NT2/D1 (cell line): Measurements from ENCODE around the gene S100A14.

ENCODE experiments used
- DNase-seq: peaks from one replicate; pipeline ENCODE4 v3.0.0-alpha.2; 2011; ENCODE audit warnings: low read depth, low spot score
- H3K27me3 ChIP-seq: 2 replicates; pipeline ENCODE4 v1.6.0; 2011; ENCODE audit warnings: mild to moderate bottlenecking; ENCODE audit not compliant: insufficient read length, insufficient read depth
- H3K36me3 ChIP-seq: 2 replicates; pipeline ENCODE4 v1.6.1; 2011; ENCODE audit warnings: mild to moderate bottlenecking, low read length, mixed read lengths; ENCODE audit not compliant: insufficient read depth, insufficient read length
- H3K4me1 ChIP-seq: 2 replicates; pipeline ENCODE4 v1.5.1; 2011; ENCODE audit not compliant: insufficient read depth, insufficient read length
- H3K4me3 ChIP-seq: 2 replicates; pipeline ENCODE4 v1.5.1; 2011; ENCODE audit warnings: low read depth; ENCODE audit not compliant: insufficient read length
- H3K9ac ChIP-seq: 2 replicates; pipeline ENCODE4 v1.6.0; 2011; ENCODE audit warnings: low read depth; ENCODE audit not compliant: insufficient read length
- H3K9me3 ChIP-seq: 2 replicates; pipeline ENCODE4 v1.5.1; 2011; ENCODE audit warnings: mild to moderate bottlenecking, low read length; ENCODE audit not compliant: insufficient read depth
- SUZ12 ChIP-seq: IDR thresholded peaks from 2 replicates; pipeline ENCODE4 v1.6.1; 2011; ENCODE audit not compliant: insufficient read length, insufficient read depth; ENCODE audit errors: extremely low read depth
- YY1 ChIP-seq: IDR thresholded peaks from 2 replicates; pipeline ENCODE4 v1.6.1; 2011; ENCODE audit not compliant: insufficient read length, insufficient read depth
- ZNF274 ChIP-seq: IDR thresholded peaks from 2 replicates; pipeline ENCODE4 v1.6.1; 2011; ENCODE audit warnings: mild to moderate bottlenecking, low read depth, low read length

S100A14 gene

DNA sequence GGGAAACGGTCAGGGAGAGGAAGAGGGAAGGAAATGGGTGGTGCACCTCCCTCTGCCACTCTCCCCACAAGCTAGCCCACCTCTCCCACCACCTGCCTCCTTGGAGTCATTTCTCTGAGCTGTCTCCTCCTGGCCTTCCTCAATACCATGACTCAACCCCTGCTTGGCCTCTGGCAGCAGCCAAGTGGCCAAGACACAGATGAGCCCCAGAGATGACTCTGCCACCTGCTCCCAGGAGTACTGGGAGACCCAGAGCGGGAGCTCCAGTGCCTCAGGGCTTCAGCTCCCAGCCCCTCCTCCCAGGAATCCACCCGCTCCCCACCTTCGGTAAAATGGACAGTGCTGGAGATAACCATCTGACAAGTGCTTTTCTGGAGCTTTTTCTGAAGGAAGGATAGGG lies 5.8 kb downstream of the S100A14 start:
- Histone ChIP-seq H3K9me3 (no peaks in the 10 kb centered on the region), H3K4me1 (peaks cover 51% of the 10 kb centered on the region), H3K36me3 (peaks cover 26% of the 10 kb centered on the region), H3K27me3 (peaks cover 3% of the 10 kb centered on the region), H3K9ac (no peak overlapping the region), H3K4me3 (no peak overlapping the region)
- no peak for DNase-seq
- no peak for TF ChIP-seq YY1

DNA sequence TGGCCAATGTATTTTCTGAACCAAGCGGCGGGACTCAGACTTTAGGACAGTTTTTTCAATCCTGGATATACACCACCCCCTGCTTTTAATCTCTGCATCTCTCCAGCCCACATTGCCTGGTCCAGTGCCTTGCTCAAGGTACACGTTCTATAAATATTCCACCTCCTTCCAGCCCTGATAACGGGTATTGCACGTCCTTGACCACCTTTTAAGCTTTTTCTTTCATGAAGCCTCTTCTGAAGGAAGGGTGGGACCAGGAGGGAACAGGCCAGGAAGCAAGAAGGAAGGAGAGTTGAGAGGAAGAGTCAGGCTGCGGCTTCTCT lies 6.6 kb downstream of the S100A14 start:
- Histone ChIP-seq H3K9me3 (no peaks in the 10 kb centered on the region), H3K36me3 (peaks cover 28% of the 10 kb centered on the region), H3K9ac (peak overlapping the region; percentile 13), H3K27me3 (peaks cover 3% of the 10 kb centered on the region), H3K4me3 (peak overlapping the region; percentile 19), H3K4me1 (peaks cover 47% of the 10 kb centered on the region)
- DNase-seq = no peak
- TF ChIP-seq YY1 (no peak), SUZ12 (no peak), ZNF274 (no peak)

DNA sequence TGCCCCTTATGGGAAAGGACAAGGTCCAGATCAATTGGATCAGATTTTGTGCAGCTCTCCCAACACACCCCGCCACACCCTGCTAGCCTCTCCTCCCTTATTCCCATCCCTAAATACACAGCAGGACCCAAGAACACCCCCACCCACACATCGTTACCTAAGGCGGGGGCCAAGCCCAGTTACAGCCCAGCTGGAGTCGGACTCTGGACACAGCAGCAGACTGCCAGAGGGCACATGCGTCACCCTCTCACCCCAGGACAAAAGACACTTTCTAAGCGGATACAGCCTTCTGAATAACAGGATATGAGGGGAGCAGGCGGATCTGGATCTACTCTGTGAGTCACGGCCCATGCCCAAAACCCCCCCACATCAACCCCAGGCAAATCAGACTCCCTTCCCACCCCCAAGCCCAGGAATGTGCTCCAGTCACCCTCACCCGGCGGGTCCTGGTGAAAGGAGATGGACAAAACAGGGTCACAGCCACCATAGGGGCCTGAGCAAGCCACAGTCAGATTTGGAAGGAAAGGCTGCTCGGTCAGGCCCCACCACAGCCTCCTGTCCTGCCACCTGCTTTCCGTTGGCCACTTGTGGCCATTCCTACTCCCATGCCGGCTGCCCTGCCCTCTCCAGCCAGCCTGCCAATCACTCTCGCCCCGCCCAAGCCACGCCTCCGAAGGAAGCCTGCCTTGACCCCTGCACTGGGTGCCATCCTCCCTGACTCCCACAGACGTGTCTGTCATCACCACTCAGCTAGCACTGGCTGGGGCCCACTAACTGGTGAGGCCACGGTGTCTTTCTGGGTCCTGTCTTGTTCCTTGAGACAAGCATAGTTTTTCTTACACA lies 7.2 kb downstream of the S100A14 start:
- DNase-seq = no peak
- Histone ChIP-seq H3K4me3 (peak overlapping the region; percentile 19), H3K27me3 (peaks cover 3% of the 10 kb centered on the region), H3K9me3 (no peaks in the 10 kb centered on the region), H3K9ac (peak overlapping the region; percentile 65), H3K36me3 (peaks cover 28% of the 10 kb centered on the region), H3K4me1 (peaks cover 47% of the 10 kb centered on the region)
- TF ChIP-seq SUZ12 (no peak), ZNF274 (no peak), YY1 (no peak)

DNA sequence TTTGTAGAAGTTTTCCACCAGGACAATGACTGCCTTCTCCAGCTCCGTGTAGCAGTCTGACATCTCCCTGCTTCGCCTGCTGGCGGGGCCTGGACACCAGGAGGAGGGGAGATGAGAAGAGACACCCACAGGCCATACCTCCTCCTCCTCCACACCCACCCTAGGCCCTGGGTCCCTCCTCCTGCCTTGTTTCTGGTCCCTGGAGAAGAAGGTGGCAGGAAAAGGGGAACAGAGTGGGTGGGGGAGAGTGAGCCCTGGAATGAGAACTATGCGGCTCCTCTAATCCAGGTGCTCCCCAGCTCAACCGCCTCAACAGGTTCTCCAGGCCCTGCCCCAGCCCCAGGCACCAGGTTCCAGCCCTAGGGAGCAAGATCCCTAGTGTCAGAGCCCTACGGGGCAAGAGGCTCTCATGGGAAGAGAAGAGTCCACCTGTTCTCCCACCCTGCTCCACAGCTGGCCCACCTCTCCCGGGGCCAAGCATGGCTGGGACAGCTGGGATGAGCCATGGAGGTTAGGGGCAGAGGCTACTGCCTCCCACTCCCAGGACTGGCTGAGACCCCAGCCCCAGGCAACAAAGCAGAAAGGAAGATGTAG lies 7.9 kb downstream of the S100A14 start:
- Histone ChIP-seq H3K4me1 (peaks cover 45% of the 10 kb centered on the region), H3K9me3 (no peaks in the 10 kb centered on the region), H3K27me3 (peaks cover 3% of the 10 kb centered on the region), H3K9ac (peak overlapping the region; percentile 65), H3K36me3 (peaks cover 28% of the 10 kb centered on the region), H3K4me3 (peak overlapping the region; percentile 19)
- TF ChIP-seq SUZ12 = no peak
- TF ChIP-seq YY1 = no peak
- no peak for TF ChIP-seq ZNF274
- no peak for DNase-seq

DNA sequence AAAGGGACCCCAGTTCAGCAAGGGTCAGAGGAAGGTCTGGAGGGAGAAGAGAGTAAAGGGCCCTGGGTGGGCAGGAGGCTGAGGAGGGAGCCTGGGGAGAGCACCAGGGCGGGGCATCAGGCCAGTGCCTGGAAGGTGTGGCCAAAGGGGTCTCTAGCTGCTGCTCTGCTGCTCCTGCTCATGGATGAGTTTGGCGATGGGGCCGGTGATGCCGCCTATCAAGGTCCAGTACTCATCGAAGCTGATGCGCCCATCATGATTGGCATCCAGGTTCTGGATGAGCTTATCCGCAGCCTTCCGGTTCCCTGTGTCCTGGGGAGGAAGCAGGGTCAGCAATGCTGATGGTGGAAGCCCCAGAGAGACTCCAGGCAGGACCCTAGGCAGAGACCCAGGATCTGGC lies 8.7 kb downstream of the S100A14 start:
- peaks cover 28% of the 10 kb centered on the region for H3K36me3 ChIP-seq
- H3K9ac ChIP-seq = peak overlapping the region; percentile 7
- no peak for TF ChIP-seq SUZ12
- no peak for TF ChIP-seq ZNF274
- no peak for TF ChIP-seq YY1

DNA sequence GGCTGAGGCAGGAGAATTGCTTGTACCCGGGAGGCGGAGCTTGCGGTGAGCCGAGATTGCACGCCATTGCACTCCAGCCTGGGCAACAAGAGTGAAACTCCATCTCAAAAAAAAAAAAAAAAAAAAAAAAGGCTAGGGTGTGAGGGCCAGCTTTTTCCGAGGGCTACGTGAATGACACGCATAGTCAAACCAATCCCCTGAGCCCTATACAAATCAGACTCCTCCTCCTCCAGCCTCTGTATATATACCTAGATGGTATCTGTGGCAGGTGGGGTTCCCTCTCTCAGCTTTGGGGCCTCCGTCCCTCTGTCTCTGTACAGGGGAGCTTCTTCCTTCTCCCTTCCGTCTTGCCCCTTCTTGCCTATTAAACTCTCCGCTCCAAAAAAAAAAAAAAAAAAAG lies 9.9 kb downstream of the S100A14 start:
- Histone ChIP-seq H3K4me1 (peaks cover 37% of the 10 kb centered on the region), H3K9me3 (no peaks in the 10 kb centered on the region), H3K36me3 (peaks cover 28% of the 10 kb centered on the region), H3K27me3 (no peaks in the 10 kb centered on the region), H3K4me3 (no peak overlapping the region), H3K9ac (no peak overlapping the region)
- DNase-seq = no peak
- no peak for TF ChIP-seq YY1
- TF ChIP-seq ZNF274 = no peak

More for the DNA sequence above, 8.7 kb downstream of the S100A14 start:
- peaks cover 43% of the 10 kb centered on the region for H3K4me1 ChIP-seq
- no peak for DNase-seq
- H3K4me3 ChIP-seq = no peak overlapping the region
- H3K9me3 ChIP-seq = no peaks in the 10 kb centered on the region
- peaks cover 3% of the 10 kb centered on the region for H3K27me3 ChIP-seq

DNA sequence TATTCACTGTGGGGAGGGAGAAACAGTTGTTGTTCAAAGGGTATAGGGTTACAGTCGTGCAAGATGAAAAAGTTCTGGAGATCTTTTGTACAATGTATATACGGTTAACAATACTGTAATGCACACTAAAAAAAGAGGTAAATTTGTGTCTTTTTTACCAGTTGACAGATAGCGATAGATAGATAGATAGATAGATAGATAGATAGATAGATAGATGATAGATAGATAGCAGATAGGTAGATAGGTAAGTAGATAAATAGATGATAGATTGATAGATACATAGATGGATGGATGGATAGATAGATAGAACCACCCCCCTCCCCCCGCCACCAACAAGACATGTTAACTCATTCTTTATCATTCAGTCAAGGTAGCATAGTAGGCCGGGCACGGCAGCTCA lies 13.4 kb downstream of the S100A14 start:
- Histone ChIP-seq H3K27me3 (no peaks in the 10 kb centered on the region), H3K9ac (no peak overlapping the region), H3K9me3 (no peaks in the 10 kb centered on the region), H3K36me3 (peaks cover 24% of the 10 kb centered on the region), H3K4me3 (no peak overlapping the region), H3K4me1 (peaks cover 23% of the 10 kb centered on the region)
- DNase-seq = no peak
- no peak for TF ChIP-seq ZNF274

DNA sequence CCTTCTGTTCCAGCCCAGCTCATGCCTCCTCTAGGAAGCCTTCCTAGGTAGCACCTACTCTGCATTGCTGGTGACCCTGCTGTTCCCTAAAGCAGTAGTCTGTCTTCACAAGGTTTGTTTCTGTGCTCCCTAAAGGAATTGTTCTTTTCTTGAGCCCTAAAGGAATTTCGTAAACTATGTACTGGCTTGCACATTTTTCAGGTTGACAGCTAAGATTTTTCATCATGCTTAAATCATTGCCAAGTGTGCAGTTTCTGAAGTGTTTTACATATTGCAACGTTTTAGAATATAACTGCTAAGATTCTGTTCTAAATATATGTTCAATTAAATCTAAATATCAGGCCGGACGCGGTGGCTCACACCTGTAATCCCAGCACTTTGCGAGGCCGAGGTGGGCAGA lies 16.3 kb downstream of the S100A14 start:
- no peak for DNase-seq
- H3K27me3 ChIP-seq = no peaks in the 10 kb centered on the region
- no peak overlapping the region for H3K4me3 ChIP-seq
- no peak for TF ChIP-seq ZNF274
- no peak for TF ChIP-seq YY1
- no peak for TF ChIP-seq SUZ12
- H3K9ac ChIP-seq = no peak overlapping the region
- no peaks in the 10 kb centered on the region for H3K9me3 ChIP-seq
- H3K4me1 ChIP-seq = peaks cover 14% of the 10 kb centered on the region
- no peaks in the 10 kb centered on the region for H3K36me3 ChIP-seq
